Retinal pigment epithelial cell (primary cell): ENCODE data around the gene NKD2.
"Not testable (repeated sequence)": the region's sequence is repeated elsewhere in the genome, so short reads cannot be mapped to it uniquely, and the experiment has no call there.

Experiments used
- DNase-seq: peaks from one replicate; pipeline ENCODE4 v3.0.0-alpha.2; 2010; ENCODE audit warnings: low read depth
- H3K4me3 ChIP-seq: 2 replicates; pipeline ENCODE4 v1.5.1; 2011; ENCODE audit warnings: mild to moderate bottlenecking, low read length, control low read depth, moderate library complexity
- CTCF ChIP-seq: conservative IDR thresholded peaks from 2 replicates; pipeline ENCODE4 v1.5.1; 2011; ENCODE audit warnings: low read depth, low read length, control low read depth, inconsistent platforms

Gene NKD2

GRCh38 chr5:1056611-1057484 lies 48.2 kb downstream of the NKD2 start:
- no peak for TF ChIP-seq CTCF
- DNase-seq = no peak
- H3K4me3 ChIP-seq = no peak overlapping the region

- TF ChIP-seq CTCF = no peak
- H3K4me3 ChIP-seq = no peak overlapping the region
- no peak for DNase-seq
Observed at GRCh38 chr5:1057485-1058082, 49.0 kb downstream of the NKD2 start.

GRCh38 chr5:1058083-1058945 lies 49.7 kb downstream of the NKD2 start:
- no peak overlapping the region for H3K4me3 ChIP-seq
- no peak for DNase-seq
- TF ChIP-seq CTCF = no peak

- no peak for DNase-seq
- H3K4me3 ChIP-seq = no peak overlapping the region
- TF ChIP-seq CTCF = no peak
Observed at GRCh38 chr5:1058988-1059883, 50.6 kb downstream of the NKD2 start.

- TF ChIP-seq CTCF = no peak
- no peak overlapping the region for H3K4me3 ChIP-seq
- no peak for DNase-seq
Observed at GRCh38 chr5:1059884-1060263, 51.3 kb downstream of the NKD2 start.

- TF ChIP-seq CTCF = no peak
- H3K4me3 ChIP-seq = no peak overlapping the region
- no peak for DNase-seq
Observed at GRCh38 chr5:1060535-1060981, 52.0 kb downstream of the NKD2 start.

GRCh38 chr5:1061292-1061691 lies 52.7 kb downstream of the NKD2 start:
- not testable (repeated sequence) for H3K4me3 ChIP-seq, DNase-seq
